H1 (cell line): ENCODE data around the gene CHAT. TPM values are rescaled to one million over a fixed set of nuclear protein-coding genes. Genes with fewer than 3 reads are reported as not detected.
A peak's percentile ranks its signal among the peaks of the same experiment; 100 is the strongest.

Source experiments
- CTCF ChIA-PET: fragments of 300-600 bp; sonication (Branson Sonifier 250); formaldehyde crosslinking; loops from one replicate; lab custom pipeline; 2021; ENCODE audit not compliant: partially characterized antibody; lab: Charles Lee
- POLR2A ChIA-PET: fragments of 300-600 bp; sonication (Branson Sonifier 250); formaldehyde crosslinking; loops from one replicate; lab custom pipeline; 2021; ENCODE audit warnings: inconsistent platforms; ENCODE audit not compliant: partially characterized antibody; lab: Charles Lee
- DNase-seq, 2 experiments: peaks; one replicate each; pipeline versions ENCODE4 v3.0.0 to v3.0.0-alpha.2; 2010 to 2022; ENCODE audit warnings: low spot score in 2 of 2, low read depth in 1 of 2, mixed read lengths in 1 of 2
- FAIRE-seq: peaks from 2 replicates; lab custom pipeline; 2011; peaks lifted over from hg19 to GRCh38; lab: Jason Lieb, UNC
- H2AFZ ChIP-seq: 2 replicates; pipeline ENCODE4 v1.8.1; 2012; ENCODE audit warnings: low read length, inconsistent platforms
- H2AK5ac ChIP-seq: 2 replicates; pipeline ENCODE4 v1.6.1; 2013; ENCODE audit warnings: low read depth, low read length
- H2BK120ac ChIP-seq: replicated peaks from 2 replicates; pipeline ENCODE3; 2013; ENCODE audit warnings: low read depth, low read length, inconsistent platforms
- H2BK12ac ChIP-seq: 2 replicates; pipeline ENCODE4 v1.6.1; 2013; ENCODE audit warnings: low read depth, low read length
- H2BK15ac ChIP-seq: 2 replicates; pipeline ENCODE4 v1.6.1; 2013; ENCODE audit warnings: low read length
- H2BK20ac ChIP-seq: 2 replicates; pipeline ENCODE4 v1.6.1; 2013; ENCODE audit warnings: low read length
- H2BK5ac ChIP-seq: 2 replicates; pipeline ENCODE4 v1.6.1; 2013; ENCODE audit warnings: low read depth, low read length
- H3K14ac ChIP-seq: 2 replicates; pipeline ENCODE4 v1.6.1; 2013; ENCODE audit warnings: inconsistent platforms; ENCODE audit not compliant: insufficient read length
- H3K18ac ChIP-seq: 2 replicates; pipeline ENCODE4 v1.6.1; 2013; ENCODE audit warnings: low read length; ENCODE audit errors: extremely low read depth
- H3K23ac ChIP-seq: 2 replicates; pipeline ENCODE4 v1.6.1; 2013; ENCODE audit warnings: inconsistent platforms; ENCODE audit not compliant: insufficient read length
- H3K23me2 ChIP-seq: 2 replicates; pipeline ENCODE4 v1.6.1; 2013; ENCODE audit warnings: low read depth, low read length
- H3K27ac ChIP-seq: 2 replicates; pipeline ENCODE4 v1.6.1; 2011; ENCODE audit warnings: low read depth, low read length, inconsistent platforms
- H3K27me3 ChIP-seq, 4 experiments: replicated peaks in 1 of 4; 1 replicate in 1 of 4; 2 replicates in 3 of 4; pipeline versions ENCODE4 v1.6.1 to v1.8.1; 2011 to 2013; ENCODE audit warnings: low read length in 3 of 4, mild to moderate bottlenecking in 3 of 4, inconsistent platforms in 2 of 4, mixed read lengths in 2 of 4, moderate library complexity in 1 of 4; ENCODE audit not compliant: control insufficient read depth in 3 of 4, insufficient read depth in 3 of 4; ENCODE audit errors: extremely low read depth in 1 of 4
- H3K36me3 ChIP-seq, 4 experiments: 2 replicates each; pipeline versions ENCODE4 v1.6.1 to v1.8.1; 2011 to 2013; ENCODE audit warnings: mild to moderate bottlenecking in 4 of 4, low read length in 3 of 4, moderate library complexity in 2 of 4, control low read depth in 1 of 4, inconsistent platforms in 1 of 4; ENCODE audit not compliant: insufficient read depth in 4 of 4, control insufficient read depth in 2 of 4
- H3K4ac ChIP-seq: replicated peaks from 2 replicates; pipeline ENCODE3; 2013; ENCODE audit warnings: low read length, low read depth, mixed read lengths, inconsistent platforms; ENCODE audit not compliant: insufficient read length
- H3K4me1 ChIP-seq, 4 experiments: replicated peaks in 1 of 4; 1 replicate in 1 of 4; 2 replicates in 3 of 4; pipeline versions ENCODE4 v1.6.1 to v1.8.1; 2011 to 2013; ENCODE audit warnings: low read length in 3 of 4, inconsistent platforms in 2 of 4, mixed read lengths in 1 of 4; ENCODE audit not compliant: insufficient read depth in 4 of 4, control insufficient read depth in 3 of 4
- H3K4me2 ChIP-seq, 2 experiments: 2 replicates each; pipeline versions ENCODE4 v1.6.1 to v1.8.1; 2011 to 2013; ENCODE audit warnings: low read depth in 2 of 2, low read length in 2 of 2, control low read depth in 1 of 2, inconsistent platforms in 1 of 2, mild to moderate bottlenecking in 1 of 2; ENCODE audit not compliant: insufficient read depth in 1 of 2
- H3K4me3 ChIP-seq, 4 experiments: fragments of 200-600, 300-600 bp in 1 of 4; sonication (generic), shearing (Covaris generic), sonication (Bioruptor Twin) in 1 of 4; 2 replicates each; pipeline versions ENCODE4 v1.5.1 to v1.8.1; 2011 to 2016; ENCODE audit warnings: low read length in 4 of 4, low read depth in 3 of 4, control low read depth in 2 of 4, inconsistent platforms in 2 of 4, mild to moderate bottlenecking in 2 of 4, mixed read lengths in 1 of 4, moderate library complexity in 1 of 4; ENCODE audit not compliant: insufficient read depth in 2 of 4; ENCODE audit errors: extremely low read depth in 1 of 4
- H3K56ac ChIP-seq: replicated peaks from 2 replicates; pipeline ENCODE3; 2013; ENCODE audit warnings: low read depth, mild to moderate bottlenecking, mixed read lengths, low read length, inconsistent platforms; ENCODE audit not compliant: insufficient read length
- H3K79me1 ChIP-seq: 2 replicates; pipeline ENCODE4 v1.6.1; 2013; ENCODE audit warnings: low read depth, low read length, control low read depth
- H3K79me2 ChIP-seq, 2 experiments: 2 replicates each; pipeline versions ENCODE4 v1.6.1 to v1.8.1; 2012 to 2013; ENCODE audit warnings: low read length in 2 of 2, mild to moderate bottlenecking in 2 of 2, inconsistent platforms in 1 of 2; ENCODE audit not compliant: insufficient read depth in 2 of 2, control insufficient read depth in 1 of 2
- H3K9ac ChIP-seq, 4 experiments: replicated peaks in 1 of 4; 1 replicate in 1 of 4; 2 replicates in 3 of 4; pipeline versions ENCODE4 v1.6.1 to v1.8.1; 2011 to 2013; ENCODE audit warnings: low read depth in 3 of 4, low read length in 3 of 4, control low read depth in 2 of 4, mild to moderate bottlenecking in 2 of 4, moderate library complexity in 2 of 4, inconsistent platforms in 1 of 4; ENCODE audit errors: extremely low read depth in 1 of 4
- H3K9me3 ChIP-seq, 2 experiments: 2 replicates each; pipeline versions ENCODE4 v1.6.1 to v1.8.1; 2012 to 2013; ENCODE audit warnings: mild to moderate bottlenecking in 2 of 2, moderate library complexity in 2 of 2, control low read depth in 1 of 2, inconsistent platforms in 1 of 2, low read depth in 1 of 2, low read length in 1 of 2, mixed read lengths in 1 of 2; ENCODE audit not compliant: insufficient read depth in 2 of 2
- H4K20me1 ChIP-seq, 2 experiments: replicated peaks in 1 of 2; 2 replicates each; pipeline versions ENCODE3 to v1.8.1; 2011 to 2013; ENCODE audit warnings: inconsistent platforms in 2 of 2, low read length in 2 of 2, mild to moderate bottlenecking in 1 of 2; ENCODE audit not compliant: insufficient read depth in 2 of 2, control insufficient read depth in 1 of 2
- H4K5ac ChIP-seq: 2 replicates; pipeline ENCODE4 v1.6.1; 2013; ENCODE audit warnings: low read length, low read depth, mixed read lengths, inconsistent platforms; ENCODE audit not compliant: insufficient read length
- H4K8ac ChIP-seq: 2 replicates; pipeline ENCODE4 v1.8.0; 2013; ENCODE audit warnings: mild to moderate bottlenecking, moderate library complexity, low read length, inconsistent platforms; ENCODE audit not compliant: insufficient read depth; ENCODE audit errors: extremely low read depth
- H4K91ac ChIP-seq: replicated peaks from 2 replicates; pipeline ENCODE3; 2013; ENCODE audit warnings: low read length, mixed read lengths, inconsistent platforms; ENCODE audit not compliant: insufficient read length
- ASH2L ChIP-seq: fragments of 200-600, 300-600 bp; sonication (generic); IDR thresholded peaks from one replicate; pipeline ENCODE4 v1.7.1; 2017; ENCODE audit warnings: low read length
- CBX8 ChIP-seq: fragments of 300-800, 300-1000 bp; sonication (generic); IDR thresholded peaks from 2 replicates; pipeline ENCODE4 v1.7.1; 2016; ENCODE audit warnings: low read depth, low read length, borderline replicate concordance
- CHD2 ChIP-seq: IDR thresholded peaks from 2 replicates; pipeline ENCODE4 v1.6.1; 2012; ENCODE audit warnings: low read length, improper control_type of control experiment
- CTBP2 ChIP-seq: IDR thresholded peaks from 2 replicates; pipeline ENCODE4 v1.7.0; 2011; ENCODE audit warnings: borderline replicate concordance, mild to moderate bottlenecking, moderate library complexity, mixed read lengths, low read length; ENCODE audit not compliant: insufficient read depth, insufficient read length
- EP300 ChIP-seq, 2 experiments: IDR thresholded peaks; 1 replicate in 1 of 2; 2 replicates in 1 of 2; pipeline ENCODE4 v1.6.1; 2011 to 2012; ENCODE audit warnings: low read depth in 2 of 2, low read length in 2 of 2, mild to moderate bottlenecking in 2 of 2, borderline replicate concordance in 1 of 2, inconsistent platforms in 1 of 2, moderate library complexity in 1 of 2
- GABPA ChIP-seq: IDR thresholded peaks from 2 replicates; pipeline ENCODE4 v1.6.1; 2011; ENCODE audit warnings: mild to moderate bottlenecking, low read length, moderate library complexity, borderline replicate concordance; ENCODE audit not compliant: insufficient read depth
- KDM1A ChIP-seq: fragments of 200-600, 300-600 bp; sonication (generic); IDR thresholded peaks from 2 replicates; pipeline ENCODE4 v1.7.1; 2016; ENCODE audit warnings: mild to moderate bottlenecking, low read length, borderline replicate concordance
- PHF8 ChIP-seq: fragments of 200-600 bp; sonication (generic); conservative IDR thresholded peaks from 2 replicates; pipeline ENCODE4 v1.7.1; 2012; ENCODE audit warnings: low read depth, mild to moderate bottlenecking, inconsistent platforms, low read length, moderate library complexity
- RAD21 ChIP-seq, 2 experiments: IDR thresholded peaks in 1 of 2; conservative IDR thresholded peaks in 1 of 2; 2 replicates each; pipeline ENCODE4 v1.6.1; 2011; ENCODE audit warnings: low read depth in 2 of 2, low read length in 2 of 2, improper control_type of control experiment in 1 of 2, inconsistent platforms in 1 of 2, mild to moderate bottlenecking in 1 of 2, moderate library complexity in 1 of 2
- SAP30 ChIP-seq: fragments of 300-600 bp; sonication (generic); IDR thresholded peaks from 2 replicates; pipeline ENCODE4 v1.7.1; 2012; ENCODE audit warnings: low read length, moderate library complexity, mild to moderate bottlenecking, inconsistent platforms; ENCODE audit not compliant: insufficient read depth, insufficient replicate concordance
- ZNF274 ChIP-seq: IDR thresholded peaks from 2 replicates; pipeline ENCODE4 v1.7.0; 2012; ENCODE audit warnings: low read length, borderline replicate concordance; ENCODE audit errors: extremely low read depth
- WGBS, 2 experiments: shearing (Covaris generic) in 1 of 2; methylation state at CpG; one replicate each; pipeline versions ENCODE4 v1.1.6 to v1.1.7; 2013 to 2015; ENCODE audit warnings: low lambda C conversion rate in 2 of 2, mixed read lengths in 2 of 2, inconsistent platforms in 1 of 2, low coverage in 1 of 2, missing lambda C conversion rate in 1 of 2; ENCODE audit not compliant: insufficient replicate concordance in 2 of 2, insufficient coverage in 1 of 2, insufficient read length in 1 of 2; ENCODE audit errors: extremely low coverage in 1 of 2, missing lambda C conversion rate in 1 of 2; 5-methylcytosine and 5-hydroxymethylcytosine counted together
- polyA plus RNA-seq, 7 experiments: library from polyadenylated mRNA; depleted of rRNA in 3 of 7; stranded (reverse) in 5 of 7; unstranded in 2 of 7; fragments of >200 nt in 5 of 7; fragments of 200-250 nt in 2 of 7; gene quantifications; 1 replicate in 5 of 7; 2 replicates in 1 of 7; 4 replicates in 1 of 7; pipeline versions ENCODE4 v1.2.1 to v1.2.3, GENCODE V29; 2011 to 2013; ENCODE audit warnings: missing spikeins in 2 of 7, mixed read lengths in 2 of 7
- total RNA-seq: library from RNA; stranded (reverse); fragmentation: NEBNext Ultra II Directional; extraction: Animal tissue kit (Norgen Biotek cat#: 25700); gene quantifications from 2 replicates; pipeline ENCODE4 v1.2.1, GENCODE V29; 2021

Gene CHAT
- total and polyA plus RNA-seq, 2 of the 8 experiments (the other 6 are each of a cell fraction or from before 2014, with no cell fraction given) = not detected

DNA sequence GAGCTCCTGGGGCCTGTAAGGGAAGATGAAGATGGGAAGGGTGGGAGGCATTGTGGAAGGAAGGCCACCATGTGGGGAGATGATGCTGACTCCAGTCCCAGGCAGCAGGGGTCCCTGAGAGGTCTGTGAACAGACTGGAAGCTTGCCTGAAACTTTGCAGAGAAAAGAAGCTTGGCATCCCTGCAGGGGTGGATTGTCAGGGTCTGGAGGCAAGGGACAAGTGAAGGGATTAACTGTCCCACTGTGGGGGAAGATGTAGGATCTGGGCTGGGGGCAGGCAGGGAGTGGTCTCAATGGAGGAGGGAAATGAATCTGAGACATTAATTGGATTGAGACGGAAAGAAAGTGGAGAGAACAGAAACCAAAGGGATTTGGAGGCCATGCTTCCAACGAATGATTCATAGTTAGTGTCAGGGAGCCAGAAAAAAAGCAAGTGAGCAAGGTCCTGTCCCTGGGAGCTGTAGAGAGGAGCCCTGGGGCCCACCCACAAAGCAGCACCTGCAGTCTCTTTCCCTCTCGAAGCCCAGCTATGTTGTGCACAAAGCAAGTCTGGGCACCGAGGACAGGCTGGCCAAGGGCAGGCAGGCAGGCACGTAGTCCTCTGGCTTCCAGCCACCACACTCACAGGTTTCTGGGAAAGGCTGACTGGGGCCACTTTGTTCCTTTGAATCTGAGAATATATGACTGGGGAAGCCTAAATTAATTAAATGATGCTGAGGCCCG lies 8.5 kb upstream of the CHAT start:
- H3K14ac ChIP-seq = no peak overlapping the region
- no peak overlapping the region for H2BK20ac ChIP-seq
- DNase-seq = peak in 1 of 2 experiments; percentile 23
- no peak overlapping the region for H4K8ac ChIP-seq
- no peak overlapping the region for H3K23ac ChIP-seq
- H3K4ac ChIP-seq = no peak overlapping the region
- H3K4me1 ChIP-seq = peaks cover 0 to 12% (median 5%) of the 10 kb centered on the region in 4 experiments; a peak in 5 of 7 replicates
- H3K36me3 ChIP-seq = no peaks in the 10 kb centered on the region
- H3K79me2 ChIP-seq = no peaks in the 10 kb centered on the region
- no peak for FAIRE-seq
- ChIA-PET CTCF (interaction anchor here (1.0 to 6.3 kb wide), 4 partner anchors 10 to 163 kb away, joined by 3 to 30 read pairs (median 14); no protein-coding TSS in a partner anchor), POLR2A (interaction anchor here (1.9 kb wide), 1 partner anchor 9 kb away, joined by 5 read pairs; no protein-coding TSS in a partner anchor)
- no peak overlapping the region for H3K9ac ChIP-seq
- H3K4me3 ChIP-seq = no peak overlapping the region
- no peak overlapping the region for H3K18ac ChIP-seq
- no peak overlapping the region for H2AFZ ChIP-seq
- WGBS, 2 experiments = 86% methylated on average over 6 of the region's 6 CpGs; no CpG with 5 or more reads in 1 of the 2 experiments
- H3K79me1 ChIP-seq = no peaks in the 10 kb centered on the region
- H2AK5ac ChIP-seq = no peak overlapping the region
- H2BK12ac ChIP-seq = no peak overlapping the region
- no peak overlapping the region for H2BK120ac ChIP-seq
- H3K27ac ChIP-seq = no peak overlapping the region
- H3K9me3 ChIP-seq = no peaks in the 10 kb centered on the region
- peaks cover 6% of the 10 kb centered on the region; the same call in 1 of the 2 replicates for H3K23me2 ChIP-seq
- H4K20me1 ChIP-seq = peaks cover 0 to 17% of the 10 kb centered on the region in 2 experiments
- H2BK15ac ChIP-seq = no peak overlapping the region
- no peak overlapping the region for H3K56ac ChIP-seq
- H4K5ac ChIP-seq = no peak overlapping the region
- no peak overlapping the region for H3K4me2 ChIP-seq
- H3K27me3 ChIP-seq = peaks cover 35 to 52% (median 47%) of the 10 kb centered on the region in 4 experiments
- no peak overlapping the region for H4K91ac ChIP-seq
- no peak overlapping the region for H2BK5ac ChIP-seq
- TF ChIP-seq ZNF274 = no peak
- no peak for TF ChIP-seq PHF8
- no peak for TF ChIP-seq SAP30
- no peak for TF ChIP-seq ASH2L
- no peak for TF ChIP-seq CTBP2
- TF ChIP-seq EP300 (IDR thresholded peaks at IDR 0.05; ENCODE audit: borderline replicate concordance in 1 of 2, low read depth in 2 of 2, low read length in 2 of 2) = no peak
- no peak for TF ChIP-seq GABPA
- no peak for TF ChIP-seq KDM1A
- no peak for TF ChIP-seq RAD21 (IDR thresholded peaks at IDR 0.05 in 1 of 2, conservative IDR thresholded peaks at IDR 0.05 in 1 of 2; ENCODE audit: low read depth in 2 of 2, low read length in 2 of 2)
- TF ChIP-seq CBX8 = no peak
- TF ChIP-seq CHD2 = no peak
